SK-N-SH (cell line): ENCODE results near the gene RIT1. TPM values are rescaled to one million over a fixed set of nuclear protein-coding genes. Genes with fewer than 3 reads are reported as not detected.

Experiments
- CTCF ChIA-PET: fragments of 300-600, 350-600 bp; formaldehyde crosslinking; extraction: SDS; loops from one replicate; lab custom pipeline; 2021; lab: Yijun Ruan, JAX
- POLR2A ChIA-PET: fragments of 350-600 bp; sonication (Branson Sonifier 250); formaldehyde crosslinking; extraction: SDS; loops from one replicate; lab custom pipeline; 2020; ENCODE audit warnings: antibody characterized with exemption, inconsistent platforms; lab: Yijun Ruan, JAX
- DNase-seq: peaks from one replicate; pipeline ENCODE4 v3.0.0; 2012
- H2AFZ ChIP-seq: fragments of 200-600 bp; sonication (generic); 2 replicates; pipeline ENCODE4 v1.8.1; 2016; ENCODE audit warnings: antibody characterized with exemption, mild to moderate bottlenecking, low read depth
- H3F3A ChIP-seq: fragments of 200-600 bp; sonication (generic); replicated peaks from 2 replicates; pipeline ENCODE3; 2016; ENCODE audit warnings: antibody characterized with exemption, mild to moderate bottlenecking; ENCODE audit not compliant: insufficient read depth
- H3K27ac ChIP-seq, 2 experiments: fragments of 200-500 bp in 1 of 2; fragments of 200-600 bp in 1 of 2; sonication (Bioruptor generic) in 1 of 2; sonication (generic), shearing (Covaris generic) in 1 of 2; 2 replicates each; pipeline versions ENCODE4 v1.5.1 to v1.6.1; 2014 to 2016; ENCODE audit warnings: low read depth in 2 of 2, inconsistent platforms in 1 of 2, low read length in 1 of 2, mild to moderate bottlenecking in 1 of 2, mixed read lengths in 1 of 2
- H3K27me3 ChIP-seq: fragments of 200-600 bp; sonication (generic), shearing (Covaris generic); 2 replicates; pipeline ENCODE4 v1.6.1; 2016; ENCODE audit warnings: mixed run types; ENCODE audit not compliant: insufficient read depth
- H3K36me3 ChIP-seq, 2 experiments: fragments of 200-500 bp in 1 of 2; fragments of 200-600 bp in 1 of 2; sonication (Bioruptor generic) in 1 of 2; sonication (generic) in 1 of 2; replicated peaks in 1 of 2; 2 replicates each; pipeline versions ENCODE3 to v1.5.1; 2014 to 2016; ENCODE audit warnings: low read length in 1 of 2, mild to moderate bottlenecking in 1 of 2; ENCODE audit not compliant: insufficient read depth in 2 of 2, control insufficient read depth in 1 of 2
- H3K4me1 ChIP-seq, 2 experiments: fragments of 200-500 bp in 1 of 2; fragments of 200-600 bp in 1 of 2; sonication (Bioruptor generic) in 1 of 2; sonication (generic), shearing (Covaris generic) in 1 of 2; 2 replicates each; pipeline versions ENCODE4 v1.5.1 to v1.6.1; 2014 to 2016; ENCODE audit warnings: low read depth in 1 of 2, low read length in 1 of 2, mixed run types in 1 of 2; ENCODE audit not compliant: insufficient read depth in 2 of 2, control insufficient read depth in 1 of 2
- H3K4me2 ChIP-seq: fragments of 200-600 bp; sonication (generic), shearing (Covaris generic); 2 replicates; pipeline ENCODE4 v1.6.1; 2017; ENCODE audit warnings: mixed run types
- H3K4me3 ChIP-seq, 2 experiments: fragments of 200-500 bp in 1 of 2; fragments of 200-600 bp in 1 of 2; sonication (Bioruptor generic) in 1 of 2; sonication (generic), shearing (Covaris generic) in 1 of 2; 2 replicates each; pipeline versions ENCODE4 v1.5.1 to v1.8.1; 2014 to 2016; ENCODE audit warnings: low read depth in 2 of 2, inconsistent platforms in 1 of 2, low read length in 1 of 2, mild to moderate bottlenecking in 1 of 2, mixed read lengths in 1 of 2, moderate library complexity in 1 of 2
- H3K79me2 ChIP-seq: fragments of 200-600 bp; sonication (generic); 2 replicates; pipeline ENCODE4 v1.8.1; 2017; ENCODE audit warnings: mild to moderate bottlenecking; ENCODE audit not compliant: insufficient read depth
- H3K9ac ChIP-seq: fragments of 200-600 bp; sonication (generic); 2 replicates; pipeline ENCODE4 v1.6.1; 2017; ENCODE audit warnings: mixed run types
- H3K9me2 ChIP-seq: fragments of 200-600 bp; sonication (generic); 2 replicates; pipeline ENCODE4 v1.6.1; 2017; ENCODE audit warnings: mixed run types
- H3K9me3 ChIP-seq: fragments of 200-600 bp; sonication (generic); 2 replicates; pipeline ENCODE4 v1.6.1; 2017; ENCODE audit warnings: mixed run types, mild to moderate bottlenecking, moderate library complexity
- H4K20me1 ChIP-seq: fragments of 200-600 bp; sonication (generic); 2 replicates; pipeline ENCODE4 v1.6.1; 2017; ENCODE audit warnings: mild to moderate bottlenecking, mixed run types; ENCODE audit not compliant: insufficient read depth
- FOXM1 ChIP-seq: IDR thresholded peaks from 2 replicates; pipeline ENCODE4 v1.4.0; 2012; ENCODE audit warnings: low read depth, mild to moderate bottlenecking
- GATA2 ChIP-seq: sonication (generic); formaldehyde crosslinking; IDR thresholded peaks from 2 replicates; pipeline ENCODE4 v1.5.0; 2020; ENCODE audit warnings: mild to moderate bottlenecking, missing genetic modification reagents
- MEF2A ChIP-seq: IDR thresholded peaks from 2 replicates; pipeline ENCODE4 v1.4.0; 2012; ENCODE audit warnings: low read depth, borderline replicate concordance
- MXI1 ChIP-seq: IDR thresholded peaks from 2 replicates; pipeline ENCODE4 v1.6.1; 2012; ENCODE audit warnings: mild to moderate bottlenecking, low read depth, low read length, improper control_type of control experiment
- NFIC ChIP-seq: IDR thresholded peaks from 2 replicates; pipeline ENCODE4 v1.4.0; 2012; ENCODE audit warnings: borderline replicate concordance
- POLR2AphosphoS5 ChIP-seq: IDR thresholded peaks from 2 replicates; pipeline ENCODE4 v1.6.1; 2012; ENCODE audit warnings: low read depth, low read length
- RAD21 ChIP-seq: IDR thresholded peaks from 2 replicates; pipeline ENCODE4 v1.6.1; 2012; ENCODE audit warnings: mild to moderate bottlenecking, low read length
- RCOR1 ChIP-seq: fragments of 150-350 bp; IDR thresholded peaks from 2 replicates; pipeline ENCODE4 v1.6.1; 2017; ENCODE audit warnings: antibody characterized with exemption, low read length
- SIN3A ChIP-seq: IDR thresholded peaks from 2 replicates; pipeline ENCODE4 v1.6.1; 2012; ENCODE audit warnings: low read depth, mild to moderate bottlenecking, low read length, moderate library complexity, borderline replicate concordance
- SMC3 ChIP-seq: IDR thresholded peaks from 2 replicates; pipeline ENCODE4 v1.6.1; 2012; ENCODE audit warnings: low read depth, low read length, improper control_type of control experiment
- TEAD4 ChIP-seq: IDR thresholded peaks from 2 replicates; pipeline ENCODE4 v1.4.0; 2012; ENCODE audit warnings: mild to moderate bottlenecking, borderline replicate concordance; ENCODE audit not compliant: insufficient read depth
- ZBTB33 ChIP-seq: IDR thresholded peaks from 2 replicates; pipeline ENCODE4 v1.4.0; 2012; ENCODE audit warnings: low read depth, borderline replicate concordance
- WGBS: methylation state at CpG from one replicate; pipeline ENCODE4 v1.1.6; 2017; ENCODE audit warnings: low lambda C conversion rate; 5-methylcytosine and 5-hydroxymethylcytosine counted together
- polyA plus RNA-seq, 3 experiments: library from polyadenylated mRNA; depleted of rRNA; stranded (reverse); fragments of >200 nt; gene quantifications; 2 replicates each; pipeline ENCODE4 v1.2.3, GENCODE V29; 2012

Gene RIT1
- polyA plus RNA-seq, 1 of the 3 experiments (the other 2 are of a cell fraction), result 28.8 TPM

- H3K27ac ChIP-seq, result no peak overlapping the region
- no peaks in the 10 kb centered on the region for H3K27me3 ChIP-seq
- TF ChIP-seq NFIC (no peak), MXI1 (no peak), SIN3A (no peak), ZBTB33 (no peak), RCOR1 (no peak), RAD21 (no peak), SMC3 (no peak), TEAD4 (no peak)
- H3K4me2 ChIP-seq, result no peak overlapping the region
- no peak overlapping the region for H3K9ac ChIP-seq
- H3K9me3 ChIP-seq, result no peaks in the 10 kb centered on the region
- H3K36me3 ChIP-seq, result peaks cover 84 to 91% of the 10 kb centered on the region in 2 experiments
- no peak for DNase-seq
- H3F3A ChIP-seq, result peaks cover 35% of the 10 kb centered on the region
- H2AFZ ChIP-seq, result no peak overlapping the region
- WGBS, result 100% methylated on average over 2 of the region's 2 CpGs
- peaks cover 0 to under 1% of the 10 kb centered on the region in 2 experiments; a peak in 2 of 4 replicates for H3K4me1 ChIP-seq
- POLR2A ChIA-PET, result no interaction called here
- H3K79me2 ChIP-seq, result peaks cover 90% of the 10 kb centered on the region
- peaks cover 22% of the 10 kb centered on the region for H4K20me1 ChIP-seq
- CTCF ChIA-PET, result no interaction called here
- no peak overlapping the region for H3K4me3 ChIP-seq
- no peaks in the 10 kb centered on the region for H3K9me2 ChIP-seq
Measured at GRCh38 chr1:155925506-155925905, 14.4 kb upstream of the RIT1 start.

- Histone ChIP-seq H3K27me3 (no peaks in the 10 kb centered on the region), H4K20me1 (peaks cover 6% of the 10 kb centered on the region; the same call in 1 of the 2 replicates), H3K27ac (no peak overlapping the region), H3K9me2 (no peaks in the 10 kb centered on the region), H3K9ac (no peak overlapping the region), H3K36me3 (peaks cover 79 to 88% of the 10 kb centered on the region in 2 experiments), H3K79me2 (peaks cover 62% of the 10 kb centered on the region), H3F3A (peaks cover 53% of the 10 kb centered on the region), H2AFZ (no peak overlapping the region), H3K4me3 (no peak overlapping the region), H3K4me2 (no peak overlapping the region), H3K9me3 (no peaks in the 10 kb centered on the region), H3K4me1 (no peaks in the 10 kb centered on the region)
- 98% methylated on average over 3 of the region's 3 CpGs for WGBS
- ChIA-PET POLR2A (interaction anchor here (1.5 kb wide), 1 partner anchor 13 kb away, joined by 4 read pairs; the partner anchor contains the start of gene KHDC4), CTCF (interaction anchor here (0.8 to 1.3 kb wide), 2 partner anchors 12 to 69 kb away, joined by 3 read pairs; no protein-coding TSS in a partner anchor)
- TF ChIP-seq GATA2 (CRISPR knock-in tag) (no peak), POLR2AphosphoS5 (0 out of 2 replicates have a peak, but pooled peaks have one; percentile 3), FOXM1 (no peak), ZBTB33 (no peak), MEF2A (no peak)
- DNase-seq, result no peak
Measured at GRCh38 chr1:155920717-155921116, 9.6 kb upstream of the RIT1 start.
